Mesenchymal stem cell (in vitro differentiated cells and primary cell): Measurements from ENCODE around the gene FYN.

Experiments used
- DNase-seq: peaks from one replicate; pipeline ENCODE4 v3.0.0-alpha.2; 2013
- H2AFZ ChIP-seq: one replicate; pipeline ENCODE4 v1.6.1; 2013; ENCODE audit warnings: low read depth, mild to moderate bottlenecking, control low read depth, inconsistent platforms, low read length, moderate library complexity
- H2AK5ac ChIP-seq: 2 replicates; pipeline ENCODE4 v1.6.1; 2013; ENCODE audit warnings: low read length, moderate library complexity, mild to moderate bottlenecking, inconsistent platforms; ENCODE audit not compliant: severe bottlenecking
- H2BK120ac ChIP-seq: one replicate; pipeline ENCODE4 v1.6.1; 2013; ENCODE audit warnings: low read depth, mild to moderate bottlenecking, inconsistent platforms, low read length, moderate library complexity
- H2BK12ac ChIP-seq, 2 experiments: one replicate each; pipeline ENCODE4 v1.6.1; 2013; ENCODE audit warnings: inconsistent platforms in 2 of 2, low read length in 2 of 2, mild to moderate bottlenecking in 2 of 2, moderate library complexity in 2 of 2, control low read depth in 1 of 2
- H2BK15ac ChIP-seq: one replicate; pipeline ENCODE4 v1.6.1; 2013; ENCODE audit warnings: mild to moderate bottlenecking, low read depth, inconsistent platforms; ENCODE audit not compliant: poor library complexity, severe bottlenecking
- H2BK5ac ChIP-seq: 2 replicates; pipeline ENCODE4 v1.6.1; 2013; ENCODE audit warnings: low read depth, mild to moderate bottlenecking, low read length, control low read depth, inconsistent platforms; ENCODE audit not compliant: poor library complexity, severe bottlenecking
- H3K14ac ChIP-seq, 2 experiments: one replicate each; pipeline ENCODE4 v1.6.1; 2013; ENCODE audit warnings: inconsistent platforms in 2 of 2, low read length in 2 of 2, control low read depth in 1 of 2, mild to moderate bottlenecking in 1 of 2, moderate library complexity in 1 of 2
- H3K18ac ChIP-seq, 2 experiments: one replicate each; pipeline ENCODE4 v1.6.1; 2013; ENCODE audit warnings: inconsistent platforms in 2 of 2, low read length in 2 of 2, control low read depth in 1 of 2, low read depth in 1 of 2, mild to moderate bottlenecking in 1 of 2
- H3K23ac ChIP-seq, 2 experiments: one replicate each; pipeline ENCODE4 v1.6.1; 2013; ENCODE audit warnings: inconsistent platforms in 2 of 2, low read length in 2 of 2, mild to moderate bottlenecking in 2 of 2, moderate library complexity in 2 of 2, control low read depth in 1 of 2
- H3K27ac ChIP-seq: 2 replicates; pipeline ENCODE4 v1.5.1; 2013; ENCODE audit warnings: mild to moderate bottlenecking, moderate library complexity, low read length, control low read depth, inconsistent platforms; ENCODE audit not compliant: poor library complexity, severe bottlenecking
- H3K27me3 ChIP-seq, 2 experiments: 2 replicates each; pipeline versions ENCODE4 v1.6.1 to v1.7.0; 2013; ENCODE audit warnings: low read length in 2 of 2, mild to moderate bottlenecking in 2 of 2, moderate library complexity in 2 of 2, control low read depth in 1 of 2, inconsistent platforms in 1 of 2; ENCODE audit not compliant: control insufficient read depth in 1 of 2, insufficient read depth in 1 of 2
- H3K36me3 ChIP-seq, 2 experiments: 2 replicates each; pipeline versions ENCODE4 v1.6.1 to v1.7.0; 2013; ENCODE audit warnings: low read length in 2 of 2, control low read depth in 1 of 2, inconsistent platforms in 1 of 2, low read depth in 1 of 2, mild to moderate bottlenecking in 1 of 2; ENCODE audit not compliant: insufficient read depth in 2 of 2, control insufficient read depth in 1 of 2
- H3K4ac ChIP-seq, 2 experiments: one replicate each; pipeline ENCODE4 v1.6.1; 2013; ENCODE audit warnings: inconsistent platforms in 2 of 2, low read length in 2 of 2, mild to moderate bottlenecking in 2 of 2, moderate library complexity in 2 of 2, control low read depth in 1 of 2, low read depth in 1 of 2
- H3K4me1 ChIP-seq: 2 replicates; pipeline ENCODE4 v1.6.1; 2013; ENCODE audit warnings: low read depth, low read length, control low read depth; ENCODE audit not compliant: control insufficient read depth, insufficient read depth
- H3K4me2 ChIP-seq: 2 replicates; pipeline ENCODE4 v1.6.1; 2013; ENCODE audit warnings: low read length, mild to moderate bottlenecking, inconsistent platforms; ENCODE audit not compliant: poor library complexity, severe bottlenecking
- H3K4me3 ChIP-seq, 2 experiments: 2 replicates each; pipeline versions ENCODE4 v1.5.1 to v1.7.0; 2013; ENCODE audit warnings: low read length in 2 of 2, mild to moderate bottlenecking in 2 of 2, control low read depth in 1 of 2, low read depth in 1 of 2; ENCODE audit not compliant: insufficient read depth in 1 of 2
- H3K79me1 ChIP-seq: replicated peaks from 2 replicates; pipeline ENCODE4 v1.6.1; 2013; ENCODE audit warnings: mild to moderate bottlenecking, control low read depth, low read length, inconsistent platforms; ENCODE audit not compliant: poor library complexity, severe bottlenecking
- H3K9ac ChIP-seq: 2 replicates; pipeline ENCODE4 v1.7.0; 2013; ENCODE audit warnings: mild to moderate bottlenecking, low read length, moderate library complexity
- H3K9me3 ChIP-seq: 2 replicates; pipeline ENCODE4 v1.7.0; 2013; ENCODE audit warnings: mild to moderate bottlenecking, low read length; ENCODE audit not compliant: control insufficient read depth
- H4K8ac ChIP-seq: one replicate; pipeline ENCODE4 v1.6.1; 2013; ENCODE audit warnings: inconsistent platforms, mild to moderate bottlenecking, low read length, moderate library complexity
- H4K91ac ChIP-seq: one replicate; pipeline ENCODE4 v1.6.1; 2013; ENCODE audit warnings: mild to moderate bottlenecking, low read length, inconsistent platforms
- WGBS: methylation state at CpG from one replicate; pipeline ENCODE4 v1.1.7; 2013; ENCODE audit warnings: mixed read lengths; 5-methylcytosine and 5-hydroxymethylcytosine counted together

The FYN gene

DNA sequence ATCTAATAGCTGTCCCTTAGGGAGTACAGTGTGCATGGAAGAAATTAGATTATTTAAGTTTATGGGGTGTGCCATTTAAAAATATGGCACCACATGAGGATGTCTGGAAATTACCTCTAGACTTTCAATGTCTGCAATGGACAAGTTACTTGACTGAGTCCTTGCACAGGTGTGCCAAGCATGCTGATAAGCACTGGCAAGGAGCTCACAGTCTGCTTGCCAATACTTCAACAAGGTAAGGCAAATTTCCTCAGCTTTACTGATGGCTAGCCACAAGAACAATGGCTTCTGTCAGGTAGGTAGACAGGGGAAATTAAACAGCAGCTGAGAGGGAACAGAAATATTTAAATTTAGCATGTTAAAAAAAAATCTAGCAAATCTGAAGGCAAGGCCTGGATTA is 176.4 kb downstream of the FYN start:
- H2BK120ac ChIP-seq, result no peak overlapping the region
- no peak overlapping the region for H2BK12ac ChIP-seq
- no peak overlapping the region for H3K4me3 ChIP-seq
- H3K27me3 ChIP-seq, result no peaks in the 10 kb centered on the region
- no peak overlapping the region for H4K8ac ChIP-seq
- no peak overlapping the region for H2AK5ac ChIP-seq
- H3K79me1 ChIP-seq, result peaks cover 1% of the 10 kb centered on the region
- no peak overlapping the region for H3K4ac ChIP-seq
- no peak for DNase-seq
- H3K36me3 ChIP-seq, result peaks cover 27 to 95% of the 10 kb centered on the region in 2 experiments
- H3K9ac ChIP-seq, result no peak overlapping the region
- H2AFZ ChIP-seq, result no peak overlapping the region
- H4K91ac ChIP-seq, result no peak overlapping the region
- peaks cover 6% of the 10 kb centered on the region for H3K4me1 ChIP-seq
- H3K23ac ChIP-seq, result no peak overlapping the region
- no peak overlapping the region for H3K14ac ChIP-seq
- H3K4me2 ChIP-seq, result no peak overlapping the region
- no peak overlapping the region for H3K18ac ChIP-seq
- no peak overlapping the region for H2BK5ac ChIP-seq
- H3K27ac ChIP-seq, result no peak overlapping the region
- H2BK15ac ChIP-seq, result no peak overlapping the region
- H3K9me3 ChIP-seq, result no peaks in the 10 kb centered on the region

DNA sequence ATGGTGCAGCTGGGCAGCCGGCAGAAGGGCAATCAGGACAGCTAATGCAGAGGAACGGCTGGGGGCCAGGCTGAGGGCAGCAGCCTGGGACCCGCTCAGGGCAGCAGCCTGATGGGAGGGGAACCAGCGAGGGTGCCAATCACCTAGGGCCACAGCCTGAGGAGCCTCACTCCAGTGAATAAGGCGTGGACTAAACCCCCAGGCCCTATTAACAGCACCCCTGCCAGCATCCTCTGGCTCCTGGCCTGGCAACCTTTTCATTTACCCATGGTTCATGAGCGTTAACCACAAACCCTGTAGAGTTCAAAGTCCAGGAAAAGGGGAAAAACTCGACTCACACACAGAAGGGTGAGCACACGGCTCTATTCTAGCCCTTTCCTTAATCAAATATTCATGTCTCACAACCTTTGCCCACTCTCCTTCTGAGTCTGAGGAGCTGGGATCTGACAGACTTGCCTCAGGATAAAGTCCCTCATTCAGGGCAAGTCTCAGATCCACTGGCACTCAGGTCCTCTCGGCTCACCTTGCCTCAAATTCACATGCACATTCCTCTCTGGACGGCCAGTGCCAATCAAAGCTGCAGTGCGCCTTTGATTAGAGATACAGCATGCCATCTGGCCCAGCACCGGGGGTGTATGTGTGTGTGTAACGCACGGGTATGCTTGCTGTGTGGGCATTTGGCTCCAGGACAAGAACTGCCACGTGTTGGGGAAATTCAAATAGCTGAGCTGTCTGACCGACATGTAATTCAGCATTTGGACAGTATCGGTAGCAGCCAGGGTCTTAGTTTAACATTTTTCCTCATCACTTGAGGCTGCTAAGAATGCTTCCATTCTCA is 180.7 kb downstream of the FYN start:
- no peak overlapping the region for H3K27ac ChIP-seq
- no peak overlapping the region for H3K18ac ChIP-seq
- no peak overlapping the region for H3K4me2 ChIP-seq
- H3K27me3 ChIP-seq, result no peaks in the 10 kb centered on the region
- H3K79me1 ChIP-seq, result no peaks in the 10 kb centered on the region
- peak overlapping the region; percentile 83 for H2BK15ac ChIP-seq
- H4K8ac ChIP-seq, result no peak overlapping the region
- H3K14ac ChIP-seq, result no peak overlapping the region
- WGBS, result 90% methylated on average over 17 of the region's 17 CpGs
- H2BK120ac ChIP-seq, result no peak overlapping the region
- H2AK5ac ChIP-seq, result no peak overlapping the region
- no peak overlapping the region for H3K23ac ChIP-seq
- no peak overlapping the region for H3K4me3 ChIP-seq
- DNase-seq, result no peak
- peaks cover 32 to 97% of the 10 kb centered on the region in 2 experiments for H3K36me3 ChIP-seq
- peak overlapping the region in 1 of 2 experiments; percentile 34 for H2BK12ac ChIP-seq
- H3K9ac ChIP-seq, result no peak overlapping the region
- H3K4me1 ChIP-seq, result peaks cover 10% of the 10 kb centered on the region
- H4K91ac ChIP-seq, result no peak overlapping the region
- no peak overlapping the region for H2AFZ ChIP-seq
- peak overlapping the region in 1 of 2 experiments; percentile 17 for H3K4ac ChIP-seq
- H2BK5ac ChIP-seq, result no peak overlapping the region
- H3K9me3 ChIP-seq, result no peaks in the 10 kb centered on the region

DNA sequence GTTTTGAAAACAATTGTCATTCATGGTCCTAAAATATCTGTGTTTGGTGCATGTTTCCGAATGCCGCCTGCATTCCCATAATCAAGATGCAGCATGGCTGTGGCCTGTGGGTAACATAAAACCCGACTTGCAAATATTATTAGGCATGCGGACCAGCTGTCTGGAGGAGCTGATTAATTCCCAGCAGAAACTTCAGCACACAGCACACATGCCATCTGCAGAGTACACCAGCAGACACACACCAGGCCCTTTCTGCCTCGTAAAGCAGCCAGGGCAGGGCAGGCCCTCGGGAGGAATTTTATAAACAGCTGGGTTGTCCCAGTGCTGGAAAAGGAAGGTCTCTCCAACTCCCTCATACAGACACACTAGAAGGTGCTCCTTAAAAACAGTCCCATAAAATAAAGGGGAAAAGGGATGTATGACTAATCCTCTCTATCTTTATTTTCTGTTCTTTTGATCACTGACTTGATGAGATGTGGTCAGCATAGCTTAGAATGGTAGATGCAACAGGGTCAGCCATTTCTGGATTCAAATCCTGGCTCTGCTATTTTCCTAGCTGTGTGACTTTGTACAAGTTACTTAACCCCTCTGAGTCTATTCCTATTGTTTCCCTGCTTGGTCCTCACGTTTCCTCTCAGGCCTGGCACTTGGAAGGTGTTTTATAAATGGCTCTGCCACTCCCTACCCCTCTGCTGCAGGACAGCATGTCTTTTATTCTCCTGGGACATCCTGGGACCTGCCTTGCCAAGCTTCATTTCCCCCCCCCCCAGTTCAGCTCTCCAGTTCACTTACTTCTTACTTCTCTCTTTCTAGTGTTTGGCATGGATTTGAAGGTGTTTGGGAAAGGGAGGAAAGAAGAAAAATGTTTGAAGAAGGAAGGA is 181.7 kb downstream of the FYN start:
- Histone ChIP-seq H2BK15ac (no peak overlapping the region), H3K27ac (no peak overlapping the region), H3K4me1 (peaks cover 10% of the 10 kb centered on the region), H3K4me2 (no peak overlapping the region), H3K4ac (no peak overlapping the region), H3K9ac (no peak overlapping the region), H3K9me3 (no peaks in the 10 kb centered on the region), H4K91ac (no peak overlapping the region), H3K79me1 (no peaks in the 10 kb centered on the region), H3K4me3 (no peak overlapping the region), H3K27me3 (no peaks in the 10 kb centered on the region), H4K8ac (no peak overlapping the region), H2AK5ac (no peak overlapping the region), H3K14ac (no peak overlapping the region), H2BK12ac (no peak overlapping the region), H3K18ac (no peak overlapping the region), H2AFZ (no peak overlapping the region), H3K36me3 (peaks cover 32 to 95% of the 10 kb centered on the region in 2 experiments), H3K23ac (no peak overlapping the region), H2BK120ac (no peak overlapping the region), H2BK5ac (no peak overlapping the region)
- peak; percentile 47 for DNase-seq
- 67% methylated on average over 6 of the region's 7 CpGs for WGBS

DNA sequence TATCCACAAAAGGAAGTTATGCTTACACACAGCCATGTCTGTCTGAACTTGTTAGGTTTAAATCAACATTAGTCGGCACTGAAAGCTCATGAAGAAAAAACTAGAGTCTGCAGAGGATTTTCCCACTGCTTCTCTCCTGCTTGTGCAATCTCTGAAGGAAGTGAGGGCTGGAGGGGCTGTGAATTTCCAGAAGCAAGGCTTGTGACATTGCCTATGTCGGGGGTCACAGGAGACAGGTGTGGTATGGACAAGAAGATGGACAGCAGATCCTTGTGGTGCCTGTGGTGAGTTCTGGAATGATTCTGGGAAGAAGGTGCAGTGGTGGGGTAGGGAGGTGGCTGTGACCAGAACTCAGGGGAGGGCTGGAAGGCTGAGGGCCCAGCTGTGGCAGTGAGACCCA is 183.3 kb downstream of the FYN start:
- Histone ChIP-seq H4K8ac (peak overlapping the region; percentile 5), H2AK5ac (no peak overlapping the region), H3K4ac (no peak overlapping the region), H3K4me3 (no peak overlapping the region), H3K79me1 (peaks cover 2% of the 10 kb centered on the region), H2BK12ac (no peak overlapping the region), H3K9ac (no peak overlapping the region), H3K4me1 (peaks cover 14% of the 10 kb centered on the region), H3K23ac (no peak overlapping the region), H3K4me2 (no peak overlapping the region), H2BK15ac (no peak overlapping the region), H2BK5ac (no peak overlapping the region), H3K18ac (no peak overlapping the region), H3K9me3 (no peaks in the 10 kb centered on the region), H2AFZ (no peak overlapping the region), H3K36me3 (peaks cover 36 to 88% of the 10 kb centered on the region in 2 experiments), H2BK120ac (no peak overlapping the region), H3K27me3 (no peaks in the 10 kb centered on the region), H4K91ac (no peak overlapping the region), H3K27ac (no peak overlapping the region), H3K14ac (no peak overlapping the region)
- DNase-seq, result no peak
- WGBS, result 77% methylated on average over 2 of the region's 2 CpGs
